Neural cell (in vitro differentiated cells): ENCODE measurements around the gene PTGDR2.

Experiments used
- CTCF ChIP-seq: fragments of 450-650 bp; IDR thresholded peaks from 2 replicates; pipeline ENCODE4 v1.5.1; 2014; ENCODE audit warnings: antibody characterized with exemption, mild to moderate bottlenecking, moderate library complexity; ENCODE audit not compliant: poor library complexity, severe bottlenecking
- EP300 ChIP-seq: fragments of 450-650 bp; conservative IDR thresholded peaks from 2 replicates; pipeline ENCODE4 v1.6.1; 2014; ENCODE audit warnings: antibody characterized with exemption, mild to moderate bottlenecking, moderate library complexity; ENCODE audit not compliant: poor library complexity, severe bottlenecking
- MXI1 ChIP-seq: fragments of 450-650 bp; conservative IDR thresholded peaks from 2 replicates; pipeline ENCODE4 v1.6.1; 2014; ENCODE audit warnings: antibody characterized with exemption, mild to moderate bottlenecking; ENCODE audit not compliant: poor library complexity, severe bottlenecking
- REST ChIP-seq: IDR thresholded peaks from 2 replicates; pipeline ENCODE4 v1.6.1; 2012; ENCODE audit warnings: borderline replicate concordance

GRCh38 chr11:60879971-60880588, 24.3 kb upstream of the PTGDR2 start:
- no peak for TF ChIP-seq CTCF
- TF ChIP-seq EP300, result no peak
- TF ChIP-seq MXI1, result no peak
- no peak for TF ChIP-seq REST
